ENCODE results near the gene DIO3. TPM values are rescaled to one million over a fixed set of nuclear protein-coding genes. Genes with fewer than 3 reads are reported as not detected.

DIO3 gene
- total RNA-seq, 4 donors from 2014 or later = 2.1 to 6.4 (median 5.6) TPM

- no peak for TF ChIP-seq CTCF (IDR thresholded peaks at IDR 0.05; ENCODE audit: low read depth)
Observed at GRCh38 chr14:101602466-101602840, 41.2 kb downstream of the DIO3 start.

- TF ChIP-seq CTCF (IDR thresholded peaks at IDR 0.05; ENCODE audit: low read depth) = no peak
Observed at GRCh38 chr14:101603096-101603495, 41.8 kb downstream of the DIO3 start.

- TF ChIP-seq CTCF (IDR thresholded peaks at IDR 0.05; ENCODE audit: low read depth) = no peak
Observed at GRCh38 chr14:101604228-101604934, 43.1 kb downstream of the DIO3 start.

- no peak for TF ChIP-seq CTCF (IDR thresholded peaks at IDR 0.05; ENCODE audit: low read depth)
Observed at GRCh38 chr14:101604935-101605780, 43.9 kb downstream of the DIO3 start.

DNA sequence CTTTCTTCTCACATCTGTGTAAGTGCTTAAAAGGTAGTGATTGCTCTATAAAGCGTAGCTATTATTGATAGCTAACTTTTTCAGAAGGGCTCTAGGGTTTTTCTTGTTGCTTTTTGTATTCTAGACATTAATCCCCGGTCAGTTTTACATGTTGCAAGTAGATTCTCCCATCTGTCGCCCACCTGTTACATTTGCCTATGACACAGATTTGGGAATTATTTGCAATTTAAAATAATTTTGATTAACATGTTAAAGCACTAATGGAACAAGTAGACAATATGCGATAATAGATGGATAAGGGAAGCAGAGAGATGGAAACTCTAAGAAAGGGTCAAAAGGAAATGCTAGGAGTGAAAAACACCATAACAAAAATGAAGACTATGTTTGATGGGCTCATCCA lies 44.5 kb downstream of the DIO3 start:
- TF ChIP-seq CTCF (IDR thresholded peaks at IDR 0.05; ENCODE audit: low read depth) = no peak

Other genes starting within 250 kb of the DIO3 start
- 100 to 1,000 TPM in 2 of 4 donors, 10 to 100 TPM in 2; 98.9 to 127 (median 102) TPM for gene PPP2R5C, start 200.2 kb downstream of the DIO3 start, total RNA-seq